Fibroblast of villous mesenchyme (primary cell): Measurements from ENCODE around the gene MSX2. TPM values are rescaled to one million over a fixed set of nuclear protein-coding genes. Genes with fewer than 3 reads are reported as not detected.
"Not testable (repeated sequence)": the region's sequence is repeated elsewhere in the genome, so short reads cannot be mapped to it uniquely, and the experiment has no call there.

Experiments used
- DNase-seq: peaks from one replicate; pipeline ENCODE4 v3.0.0-alpha.2; 2010; ENCODE audit warnings: low read depth
- H3K4me3 ChIP-seq: 2 replicates; pipeline ENCODE4 v1.5.1; 2011; ENCODE audit warnings: low read depth, mild to moderate bottlenecking, low read length
- total RNA-seq: library from RNA; depleted of rRNA; stranded (reverse); fragments of >200 nt; gene quantifications from 2 replicates; pipeline ENCODE4 v1.2.3, GENCODE V29; 2012
- TF ChIP-seq, protein P1 (sequence below): IDR thresholded peaks from 2 replicates; pipeline ENCODE4 v1.5.1; 2012; ENCODE audit warnings: low read depth, mild to moderate bottlenecking, low read length; ENCODE audit not compliant: insufficient read depth

Gene MSX2
- total RNA-seq, 1 donor, result 0.43 TPM

DNA sequence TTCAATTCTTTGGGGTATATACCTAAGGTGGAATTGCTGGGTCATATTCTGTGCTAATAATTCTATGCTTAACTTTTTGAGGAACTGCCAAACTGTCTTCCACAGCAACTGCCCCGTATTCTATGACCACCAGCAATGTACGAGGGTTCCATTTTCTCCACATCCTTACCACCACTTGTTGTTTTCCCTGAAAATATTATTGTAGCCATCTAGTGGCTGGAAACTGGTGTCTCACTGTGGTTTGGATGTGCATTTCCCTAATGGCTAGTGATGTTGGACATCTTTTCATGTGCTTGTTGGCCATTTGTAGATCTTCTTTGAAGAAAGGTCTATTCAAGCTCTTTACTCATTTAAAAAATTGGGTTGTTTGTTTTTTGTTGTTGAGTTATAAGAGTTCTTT lies 30.7 kb downstream of the MSX2 start:
- H3K4me3 ChIP-seq, result no peak overlapping the region
- no peak for DNase-seq
- TF ChIP-seq, protein P1, sequence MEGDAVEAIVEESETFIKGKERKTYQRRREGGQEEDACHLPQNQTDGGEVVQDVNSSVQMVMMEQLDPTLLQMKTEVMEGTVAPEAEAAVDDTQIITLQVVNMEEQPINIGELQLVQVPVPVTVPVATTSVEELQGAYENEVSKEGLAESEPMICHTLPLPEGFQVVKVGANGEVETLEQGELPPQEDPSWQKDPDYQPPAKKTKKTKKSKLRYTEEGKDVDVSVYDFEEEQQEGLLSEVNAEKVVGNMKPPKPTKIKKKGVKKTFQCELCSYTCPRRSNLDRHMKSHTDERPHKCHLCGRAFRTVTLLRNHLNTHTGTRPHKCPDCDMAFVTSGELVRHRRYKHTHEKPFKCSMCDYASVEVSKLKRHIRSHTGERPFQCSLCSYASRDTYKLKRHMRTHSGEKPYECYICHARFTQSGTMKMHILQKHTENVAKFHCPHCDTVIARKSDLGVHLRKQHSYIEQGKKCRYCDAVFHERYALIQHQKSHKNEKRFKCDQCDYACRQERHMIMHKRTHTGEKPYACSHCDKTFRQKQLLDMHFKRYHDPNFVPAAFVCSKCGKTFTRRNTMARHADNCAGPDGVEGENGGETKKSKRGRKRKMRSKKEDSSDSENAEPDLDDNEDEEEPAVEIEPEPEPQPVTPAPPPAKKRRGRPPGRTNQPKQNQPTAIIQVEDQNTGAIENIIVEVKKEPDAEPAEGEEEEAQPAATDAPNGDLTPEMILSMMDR, result peak; percentile 38

DNA sequence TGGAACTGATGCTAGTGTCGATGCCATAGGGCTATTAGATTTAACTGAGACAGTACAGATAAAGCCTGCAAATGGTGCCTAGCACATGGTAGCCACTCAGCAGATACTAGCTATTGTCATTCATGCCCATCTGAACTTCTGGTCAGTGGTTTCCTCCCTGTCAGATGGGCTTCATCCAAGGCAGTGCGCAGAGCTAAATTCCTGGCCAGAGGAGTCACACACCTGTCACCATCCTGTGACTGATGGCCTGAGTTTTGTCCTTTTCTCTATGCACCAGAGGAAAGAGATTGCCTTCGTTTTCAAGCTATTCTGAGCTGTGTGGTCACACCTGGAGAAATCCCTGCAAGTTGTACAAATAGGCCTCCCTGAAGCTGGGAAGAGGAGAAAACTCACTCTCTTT lies 34.7 kb downstream of the MSX2 start:
- no peak for DNase-seq

DNA sequence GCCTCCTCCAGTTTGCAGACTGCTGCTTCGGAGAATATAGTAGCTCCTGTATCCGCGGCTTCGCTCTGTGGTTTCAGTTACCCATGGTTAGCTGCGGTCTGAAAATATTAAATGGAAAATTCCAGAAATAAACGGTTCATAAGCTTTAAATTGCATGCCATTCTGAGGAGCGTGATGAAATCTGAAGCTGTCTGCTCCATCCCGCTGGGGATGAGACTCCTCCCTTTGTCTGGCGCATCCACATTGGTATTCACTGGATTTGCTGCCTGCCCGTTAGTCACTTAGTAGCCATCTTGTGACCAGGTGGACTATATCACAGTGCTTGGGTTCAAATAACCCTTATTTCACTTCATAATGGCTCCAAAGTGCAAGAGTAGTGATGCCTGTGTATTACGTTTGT lies 36.3 kb downstream of the MSX2 start:
- DNase-seq, result no peak
- H3K4me3 ChIP-seq, result no peak overlapping the region

More for the DNA sequence above, 34.7 kb downstream of the MSX2 start:
- no peak overlapping the region for H3K4me3 ChIP-seq
- TF ChIP-seq, protein P1, result no peak

DNA sequence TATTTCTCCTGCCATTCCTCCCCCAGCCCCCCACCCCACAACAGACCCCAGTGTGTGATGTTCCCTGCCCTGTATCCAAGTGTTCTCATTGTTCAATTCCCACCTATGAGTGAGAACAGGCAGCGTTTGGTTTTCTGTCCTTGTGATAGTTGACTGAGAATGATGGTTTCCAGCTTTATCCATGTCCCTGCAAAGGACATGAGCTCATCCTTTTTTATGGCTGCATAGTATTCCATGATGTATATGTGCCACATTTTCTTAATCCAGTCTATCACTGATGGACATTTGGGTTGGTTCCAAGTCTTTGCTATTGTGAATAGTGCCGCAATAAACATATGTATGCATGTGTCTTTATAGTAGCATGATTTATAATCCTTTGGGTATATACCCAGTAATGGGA lies 37.0 kb downstream of the MSX2 start:
- not testable (repeated sequence) for H3K4me3 ChIP-seq, DNase-seq

More for the DNA sequence above, 36.3 kb downstream of the MSX2 start:
- TF ChIP-seq, protein P1, result no peak

DNA sequence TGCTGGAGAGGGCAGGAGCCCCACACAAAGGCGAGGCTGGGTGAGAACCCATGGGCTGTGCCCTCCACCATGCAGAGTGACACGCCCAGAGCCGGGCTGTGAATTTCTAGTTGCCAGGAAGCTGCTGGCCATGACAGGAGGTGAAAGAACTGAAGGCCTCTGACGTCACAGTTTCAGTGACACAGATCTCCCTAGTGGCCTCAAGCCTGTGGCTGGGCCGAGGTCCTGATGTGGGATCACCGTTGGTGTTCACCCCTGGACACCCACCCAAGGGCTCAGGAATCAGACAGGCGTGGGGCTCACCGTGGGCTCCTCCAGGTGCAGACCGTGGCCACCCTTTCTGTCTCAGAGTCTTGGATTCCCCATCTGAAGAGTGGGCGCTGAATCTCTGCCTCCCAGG lies 39.9 kb downstream of the MSX2 start:
- TF ChIP-seq, protein P1, result no peak
- no peak overlapping the region for H3K4me3 ChIP-seq
- no peak for DNase-seq

DNA sequence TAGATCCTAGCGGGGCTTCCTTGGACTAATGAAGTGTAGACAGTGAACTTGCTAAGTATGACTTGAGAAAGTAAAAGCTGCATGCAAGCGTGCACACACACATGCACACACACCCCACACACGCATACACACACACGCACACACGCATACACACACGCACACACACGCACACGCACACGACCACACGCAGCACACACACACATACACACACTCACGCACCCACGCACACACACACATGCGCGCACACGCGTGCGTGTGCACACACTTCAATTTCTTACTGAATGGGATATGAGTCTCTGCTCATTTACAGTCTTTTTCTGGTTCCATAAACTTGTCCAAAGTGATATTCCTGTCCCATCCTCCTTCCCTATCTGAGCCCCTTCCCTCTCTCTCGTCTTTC lies 41.2 kb downstream of the MSX2 start:
- TF ChIP-seq, protein P1, result no peak
- no peak overlapping the region for H3K4me3 ChIP-seq
- no peak for DNase-seq

DNA sequence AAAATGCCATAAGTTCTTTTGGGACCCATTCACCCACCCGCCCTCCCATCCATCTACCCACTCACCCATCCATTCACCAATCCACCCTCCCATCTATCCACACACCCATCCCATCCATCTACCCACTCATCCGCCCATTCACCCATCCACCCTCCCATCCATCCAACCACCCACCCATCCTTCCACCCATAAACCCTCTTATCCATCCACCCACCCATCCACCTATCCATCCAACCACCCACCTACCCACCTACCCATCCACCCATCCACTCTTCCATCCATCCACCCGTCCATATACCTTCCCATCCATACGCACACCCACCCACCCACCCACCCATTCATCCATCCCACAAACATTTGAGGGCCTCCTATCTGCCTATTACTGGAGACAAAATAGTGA lies 43.3 kb downstream of the MSX2 start:
- TF ChIP-seq, protein P1, result no peak
- DNase-seq, result no peak
- H3K4me3 ChIP-seq, result no peak overlapping the region
